Measurements from ENCODE around the gene SCARB2.

Gene SCARB2

GRCh38 chr4:76197031-76197743, 16.4 kb downstream of the SCARB2 start:
- DNase-seq, result no peak

- no peak for DNase-seq
These were observed 17.2 kb downstream of the SCARB2 start for GRCh38 chr4:76196376-76196775.

- no peak for DNase-seq
These were observed 18.3 kb downstream of the SCARB2 start for GRCh38 chr4:76195326-76195725.

GRCh38 chr4:76194325-76194724, 19.3 kb downstream of the SCARB2 start:
- DNase-seq, result no peak

GRCh38 chr4:76192236-76192635, 21.4 kb downstream of the SCARB2 start:
- DNase-seq, result no peak

GRCh38 chr4:76188557-76188956, 25.1 kb downstream of the SCARB2 start:
- no peak for DNase-seq

- DNase-seq, result no peak
These were observed 25.5 kb downstream of the SCARB2 start for GRCh38 chr4:76188149-76188548.

- no peak for DNase-seq
These were observed 26.5 kb downstream of the SCARB2 start for GRCh38 chr4:76187152-76187551.

GRCh38 chr4:76182463-76182862, 31.2 kb downstream of the SCARB2 start:
- no peak for DNase-seq

GRCh38 chr4:76179398-76180318, 34.0 kb downstream of the SCARB2 start:
- peak; percentile 91 for DNase-seq

GRCh38 chr4:76178296-76178695, 35.3 kb downstream of the SCARB2 start:
- no peak for DNase-seq

GRCh38 chr4:76177709-76178108, 35.9 kb downstream of the SCARB2 start:
- no peak for DNase-seq

- DNase-seq, result no peak
These were observed 38.3 kb downstream of the SCARB2 start for GRCh38 chr4:76175336-76175735.

- DNase-seq, result no peak
These were observed 39.4 kb downstream of the SCARB2 start for GRCh38 chr4:76174216-76174615.

GRCh38 chr4:76168688-76169087, 44.9 kb downstream of the SCARB2 start:
- DNase-seq, result no peak

GRCh38 chr4:76166480-76166879, 47.1 kb downstream of the SCARB2 start:
- no peak for DNase-seq

- no peak for DNase-seq
These were observed 53.3 kb downstream of the SCARB2 start for GRCh38 chr4:76160355-76160754.

GRCh38 chr4:76156635-76157034, 57.0 kb downstream of the SCARB2 start:
- DNase-seq, result no peak

GRCh38 chr4:76155979-76156378, 57.6 kb downstream of the SCARB2 start:
- DNase-seq, result no peak

GRCh38 chr4:76153356-76153755, 60.3 kb downstream of the SCARB2 start:
- no peak for DNase-seq

- peak; percentile 98 for DNase-seq
These were observed 65.3 kb downstream of the SCARB2 start, which contains the start of gene NUP54 for GRCh38 chr4:76148142-76148865. Gene NUP54 (minus strand): TSS chr4:76148397. CDS start chr4:76148374, 23 bp downstream.

- DNase-seq, result peak; percentile 75
These were observed 66.0 kb downstream of the SCARB2 start for GRCh38 chr4:76147454-76148141.

GRCh38 chr4:76144546-76144945, 69.1 kb downstream of the SCARB2 start:
- DNase-seq, result no peak
